LHCN-M2 (cell line): ENCODE measurements around the gene NOSIP. TPM values are rescaled to one million over a fixed set of nuclear protein-coding genes. Genes with fewer than 3 reads are reported as not detected.

Experiments used
- DNase-seq: peaks from one replicate; pipeline ENCODE4 v3.0.0-alpha.2; 2012; ENCODE audit warnings: low read depth
- total RNA-seq: library from RNA; depleted of rRNA; stranded (reverse); fragments of >200 nt; gene quantifications from 2 replicates; pipeline ENCODE4 v1.2.3, GENCODE V29; 2014; rRNA removed

Gene NOSIP
- total RNA-seq, 1 experiment from 2014 or later: 76.8 TPM

DNA sequence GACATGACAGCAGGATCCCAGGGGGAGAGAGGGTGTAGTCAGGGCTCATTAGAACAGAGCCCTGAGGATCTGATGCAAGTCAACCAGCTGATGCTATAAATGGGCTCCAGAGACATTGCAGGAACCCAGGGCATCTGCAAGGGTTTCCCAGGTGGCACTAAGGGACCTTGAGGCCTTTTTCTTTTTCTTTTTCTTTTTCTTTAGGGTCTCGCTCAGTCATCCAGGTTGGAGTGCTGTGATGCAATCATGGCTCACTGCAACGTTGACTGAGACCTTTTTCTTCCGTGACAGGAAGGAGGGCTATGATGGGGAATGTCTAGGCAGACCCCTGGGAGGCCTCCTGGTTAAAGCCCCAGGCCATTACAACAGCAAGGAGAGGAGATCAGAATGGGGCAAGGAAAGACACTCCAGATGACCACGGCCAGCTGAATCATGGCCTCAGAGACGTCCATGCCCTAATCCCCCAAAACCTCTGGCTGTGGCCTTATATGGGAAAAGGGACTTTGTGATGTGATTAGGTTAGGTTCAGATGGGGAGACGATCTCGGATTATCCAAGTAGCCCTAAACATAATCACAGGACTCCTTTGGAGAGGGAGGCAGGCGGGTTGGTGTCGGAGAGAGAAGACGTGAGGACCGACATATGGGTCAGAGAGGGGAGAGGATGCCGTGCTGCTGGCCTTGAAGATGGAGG, 72.4 kb downstream of the NOSIP start:
- DNase-seq: no peak

DNA sequence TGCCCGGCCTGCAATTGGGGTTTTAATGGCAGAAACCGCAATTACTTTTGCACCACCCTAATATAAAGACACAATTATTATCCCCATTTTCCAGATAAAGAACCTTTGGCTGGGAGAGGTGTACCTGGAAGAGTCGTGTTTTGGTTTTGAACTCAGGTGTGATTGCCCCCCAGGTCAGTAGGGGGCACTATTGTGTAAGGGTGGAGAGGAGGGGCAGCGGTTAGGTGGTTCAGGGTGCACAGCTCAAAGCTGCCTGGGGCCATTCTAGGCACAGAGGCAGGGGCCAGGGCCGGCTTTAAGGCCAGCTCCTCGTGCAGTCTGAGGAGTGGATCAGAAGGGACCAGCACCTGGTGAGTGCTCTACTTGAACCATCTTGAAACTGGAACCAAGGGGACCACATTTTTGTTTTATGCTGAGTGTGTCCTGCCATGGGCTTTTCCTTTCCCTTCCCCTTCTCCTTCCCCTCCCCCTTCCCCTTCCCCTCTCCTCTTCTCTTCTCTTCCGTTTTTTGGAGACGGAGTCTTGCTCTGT, 73.7 kb downstream of the NOSIP start:
- peak; percentile 52 for DNase-seq

Other genes with a start within 250 kb of the NOSIP start
- gene CD37, start 245.2 kb downstream of the NOSIP start, total RNA-seq: not detected in 2 replicates
- 36.9 and 39.4 TPM in 2 replicates for gene TEAD2, start 218.1 kb downstream of the NOSIP start, total RNA-seq
- gene DKKL1, start 216.7 kb downstream of the NOSIP start, total RNA-seq: 0.46 TPM in 1 of 2 replicates, not detected in the other
- gene KASH5, start 192.3 kb downstream of the NOSIP start, total RNA-seq: not detected in 2 replicates
- gene PTH2, start 157.1 kb downstream of the NOSIP start, total RNA-seq: not detected in 2 replicates
- not detected in 2 replicates for gene GFY, start 155.2 kb downstream of the NOSIP start, total RNA-seq
- gene SLC17A7, start 139.0 kb downstream of the NOSIP start, total RNA-seq: 0.46 TPM in 1 of 2 replicates, not detected in the other
- 81.1 and 90.7 TPM in 2 replicates for gene PIH1D1, start 128.7 kb downstream of the NOSIP start, total RNA-seq
- gene ALDH16A1, start 127.3 kb downstream of the NOSIP start, total RNA-seq: 34.8 and 42.6 TPM in 2 replicates
- gene FLT3LG, start 106.3 kb downstream of the NOSIP start, total RNA-seq: 2.6 and 4.6 TPM in 2 replicates
- 1,577 and 2,027 TPM in 2 replicates for gene RPL13A, start 92.9 kb downstream of the NOSIP start, total RNA-seq
- 2,307 and 2,635 TPM in 2 replicates for gene RPS11, start 84.1 kb downstream of the NOSIP start, total RNA-seq
- gene FCGRT, start 67.9 kb downstream of the NOSIP start, total RNA-seq: 95.6 and 96.2 TPM in 2 replicates
- 234 and 287 TPM in 2 replicates for gene RCN3, start 52.6 kb downstream of the NOSIP start, total RNA-seq
- 0.29 and 0.38 TPM in 2 replicates for gene PRRG2, start 760 bp upstream of the NOSIP start, total RNA-seq
- gene PRR12, start 10.6 kb upstream of the NOSIP start, total RNA-seq: 3.8 and 5.5 TPM in 2 replicates
- gene RRAS, start 59.6 kb upstream of the NOSIP start, total RNA-seq: 61.3 and 65.3 TPM in 2 replicates
- 23.9 and 24.8 TPM in 2 replicates for gene SCAF1, start 61.7 kb upstream of the NOSIP start, total RNA-seq
- gene IRF3, start 85.3 kb upstream of the NOSIP start, total RNA-seq: 55.0 and 62.7 TPM in 2 replicates
- 25.6 and 25.7 TPM in 2 replicates for gene BCL2L12, start 85.4 kb upstream of the NOSIP start, total RNA-seq
- gene PRMT1, start 96.7 kb upstream of the NOSIP start, total RNA-seq: 342 and 345 TPM in 2 replicates
- gene ADM5, start 109.0 kb upstream of the NOSIP start, total RNA-seq: 1.2 TPM in 2 replicates
- 0.90 and 2.5 TPM in 2 replicates for gene CPT1C, start 110.6 kb upstream of the NOSIP start, total RNA-seq
- gene TSKS, start 182.8 kb upstream of the NOSIP start, total RNA-seq: not detected in 2 replicates
- 103 and 107 TPM in 2 replicates for gene AP2A1, start 186.4 kb upstream of the NOSIP start, total RNA-seq
- 27.6 and 29.3 TPM in 2 replicates for gene FUZ, start 232.7 kb upstream of the NOSIP start, total RNA-seq
- gene MED25, start 237.7 kb upstream of the NOSIP start, total RNA-seq: 19.0 and 23.1 TPM in 2 replicates